HCT116 (cell line): Measurements from ENCODE around the gene CHAF1A. TPM values are rescaled to one million over a fixed set of nuclear protein-coding genes. Genes with fewer than 3 reads are reported as not detected.

Experiments used
- ATAC-seq: fragments of 200-7000 bp; cut with Tn5 transposase; 2 replicates; pipeline ENCODE4 v1.9.1; 2020; ENCODE audit warnings: mild to moderate bottlenecking, moderate library complexity
- BruUV-seq: library from RNA; stranded (reverse); fragments of 400-500 nt; replicated peaks from 2 replicates; lab custom pipeline; 2021; lab: Mats Ljungman, UMichigan
- CTCF ChIA-PET: fragments of 300-600 bp; sonication (Branson Sonifier 250); formaldehyde crosslinking; loops from one replicate; lab custom pipeline; 2021; ENCODE audit warnings: antibody characterized with exemption; lab: Charles Lee
- POLR2A ChIA-PET: fragments of 300-600, 350-600 bp; sonication (Branson Sonifier 250); formaldehyde crosslinking; loops from one replicate; lab custom pipeline; 2021; ENCODE audit warnings: antibody characterized with exemption; lab: Charles Lee
- RAD21 ChIA-PET, 2 experiments: fragments of 300-600 bp; sonication (Branson Sonifier 250); formaldehyde crosslinking; loops; one replicate each; lab custom pipeline; 2023; ENCODE audit warnings: low total read pairs in 2 of 2; ENCODE audit not compliant: uncharacterized antibody in 2 of 2, unreplicated experiment in 2 of 2, low non-redundant PET in 1 of 2; lab: Charles Lee
- DNase-seq: peaks from one replicate; pipeline ENCODE4 v3.0.0-alpha.2; 2010; ENCODE audit warnings: low read depth, low spot score
- H2AFZ ChIP-seq: fragments of 200-600 bp; shearing (Covaris generic), sonication (generic); 2 replicates; pipeline ENCODE4 v1.6.1; 2017; ENCODE audit warnings: low read depth, mixed run types, mixed read lengths, antibody characterized with exemption, low read length; ENCODE audit not compliant: poor library complexity, severe bottlenecking
- H3K27ac ChIP-seq: 2 replicates; pipeline ENCODE4 v1.5.1; 2012; ENCODE audit warnings: low read depth, low read length
- H3K27me3 ChIP-seq: fragments of 200-600 bp; sonication (generic); 2 replicates; pipeline ENCODE4 v1.6.1; 2016; ENCODE audit warnings: mixed run types, low read length, mixed read lengths; ENCODE audit not compliant: insufficient read depth
- H3K36me3 ChIP-seq, 2 experiments: fragments of 200-500 bp in 1 of 2; fragments of 200-600 bp in 1 of 2; sonication (Bioruptor generic) in 1 of 2; sonication (generic) in 1 of 2; 2 replicates each; pipeline versions ENCODE4 v1.5.1 to v1.6.1; 2014 to 2016; ENCODE audit warnings: low read length in 2 of 2, inconsistent platforms in 1 of 2, mixed read lengths in 1 of 2, mixed run types in 1 of 2; ENCODE audit not compliant: insufficient read depth in 2 of 2, control insufficient read depth in 1 of 2
- H3K4me1 ChIP-seq, 2 experiments: fragments of 200-600 bp in 1 of 2; sonication (generic) in 1 of 2; 2 replicates each; pipeline versions ENCODE4 v1.5.1 to v1.6.1; 2012 to 2017; ENCODE audit warnings: low read length in 2 of 2, inconsistent platforms in 1 of 2, mild to moderate bottlenecking in 1 of 2, mixed read lengths in 1 of 2, mixed run types in 1 of 2, moderate library complexity in 1 of 2; ENCODE audit not compliant: insufficient read depth in 2 of 2, control insufficient read depth in 1 of 2
- H3K4me2 ChIP-seq: fragments of 200-600 bp; sonication (generic); 2 replicates; pipeline ENCODE4 v1.6.1; 2017; ENCODE audit warnings: mixed run types, low read length, mixed read lengths
- H3K4me3 ChIP-seq, 2 experiments: fragments of 200-600 bp in 1 of 2; sonication (generic) in 1 of 2; replicated peaks in 1 of 2; 2 replicates each; pipeline ENCODE4 v1.5.1; 2011 to 2016; ENCODE audit warnings: low read length in 2 of 2, control low read depth in 1 of 2, low read depth in 1 of 2, mild to moderate bottlenecking in 1 of 2, mixed read lengths in 1 of 2, mixed run types in 1 of 2
- H3K79me2 ChIP-seq: fragments of 200-600 bp; sonication (generic); 2 replicates; pipeline ENCODE4 v1.6.1; 2017; ENCODE audit warnings: mild to moderate bottlenecking, mixed run types, low read length, moderate library complexity, mixed read lengths; ENCODE audit not compliant: insufficient read depth
- H3K9ac ChIP-seq: fragments of 200-600 bp; sonication (generic); 2 replicates; pipeline ENCODE4 v1.6.1; 2016; ENCODE audit warnings: low read length, mixed read lengths
- H3K9me2 ChIP-seq: fragments of 200-600 bp; sonication (generic), shearing (Covaris generic); 2 replicates; pipeline ENCODE4 v1.6.1; 2017; ENCODE audit warnings: mixed run types, mild to moderate bottlenecking, moderate library complexity; ENCODE audit not compliant: insufficient read depth
- H3K9me3 ChIP-seq, 2 experiments: fragments of 200-500 bp in 1 of 2; fragments of 200-600 bp in 1 of 2; sonication (Bioruptor generic) in 1 of 2; sonication (generic) in 1 of 2; 2 replicates each; pipeline ENCODE4 v1.6.1; 2014 to 2017; ENCODE audit warnings: low read length in 2 of 2, mixed read lengths in 2 of 2, inconsistent platforms in 1 of 2, low read depth in 1 of 2, mild to moderate bottlenecking in 1 of 2, mixed run types in 1 of 2, moderate library complexity in 1 of 2; ENCODE audit not compliant: control insufficient read depth in 1 of 2, insufficient read depth in 1 of 2
- H4K20me1 ChIP-seq: fragments of 200-600 bp; sonication (generic), shearing (Covaris generic); 2 replicates; pipeline ENCODE4 v1.6.1; 2017; ENCODE audit warnings: mixed run types, mild to moderate bottlenecking, moderate library complexity; ENCODE audit not compliant: insufficient read depth
- CBX3 ChIP-seq: IDR thresholded peaks from 2 replicates; pipeline ENCODE4 v1.6.1; 2012; ENCODE audit warnings: low read depth
- CEBPB ChIP-seq: IDR thresholded peaks from 2 replicates; pipeline ENCODE4 v1.6.1; 2012; ENCODE audit warnings: low read depth
- ELF1 ChIP-seq: IDR thresholded peaks from 2 replicates; pipeline ENCODE4 v1.6.1; 2012; ENCODE audit warnings: low read depth, borderline replicate concordance
- EZH2 ChIP-seq: fragments of 200-600 bp; sonication (generic); IDR thresholded peaks from 2 replicates; pipeline ENCODE4 v1.6.1; 2017; ENCODE audit warnings: antibody characterized with exemption, mixed run types
- EZH2phosphoT487 ChIP-seq: fragments of 200-600 bp; IDR thresholded peaks from 2 replicates; pipeline ENCODE4 v1.6.1; 2018; ENCODE audit warnings: antibody characterized with exemption, borderline replicate concordance
- JUND ChIP-seq: IDR thresholded peaks from 2 replicates; pipeline ENCODE4 v1.6.1; 2012
- POLR2AphosphoS5 ChIP-seq: IDR thresholded peaks from 2 replicates; pipeline ENCODE4 v1.6.1; 2011; ENCODE audit warnings: mild to moderate bottlenecking, low read depth, low read length, moderate library complexity
- SIN3A ChIP-seq: IDR thresholded peaks from 2 replicates; pipeline ENCODE4 v1.6.1; 2012; ENCODE audit warnings: low read depth
- TCF7L2 ChIP-seq: IDR thresholded peaks from 2 replicates; pipeline ENCODE4 v1.7.0; 2011; ENCODE audit warnings: borderline replicate concordance, inconsistent platforms; ENCODE audit not compliant: insufficient read depth, insufficient read length; ENCODE audit errors: extremely low read depth
- YY1 ChIP-seq: IDR thresholded peaks from 2 replicates; pipeline ENCODE4 v1.6.1; 2011; ENCODE audit warnings: low read length, low read depth, moderate library complexity, mild to moderate bottlenecking; ENCODE audit not compliant: insufficient replicate concordance; ENCODE audit errors: extremely low read depth
- ZNF274 ChIP-seq: fragments of 200-500 bp; sonication (Bioruptor generic); IDR thresholded peaks from 2 replicates; pipeline ENCODE4 v1.6.1; 2014; ENCODE audit warnings: mild to moderate bottlenecking, low read depth, low read length, inconsistent platforms
- intact Hi-C: fragments of 100-400 bp; cut with micrococcal nuclease; formaldehyde crosslinking; loops from 2 replicates; pipeline ENCODE4 v1.10.0; 2022
- total RNA-seq: library from RNA; stranded (reverse); gene quantifications from one replicate; pipeline ENCODE4 v1.2.1, GENCODE V29; 2021; ENCODE audit not compliant: unreplicated experiment
- TF ChIP-seq, protein P1 (sequence below): IDR thresholded peaks from 2 replicates; pipeline ENCODE4 v1.6.1; 2012; ENCODE audit warnings: low read depth
- TF ChIP-seq, protein P2 (sequence below), 3 experiments: fragments of 200-600 bp in 1 of 3; sonication (generic) in 1 of 3; IDR thresholded peaks in 2 of 3; conservative IDR thresholded peaks in 1 of 3; 2 replicates each; pipeline ENCODE4 v1.5.1; 2012 to 2017; ENCODE audit warnings: low read depth in 2 of 3, low read length in 2 of 3, antibody characterized with exemption in 1 of 3, borderline replicate concordance in 1 of 3, control low read depth in 1 of 3, mild to moderate bottlenecking in 1 of 3, mixed read lengths in 1 of 3, mixed run types in 1 of 3, moderate library complexity in 1 of 3; ENCODE audit not compliant: insufficient read depth in 1 of 3

The CHAF1A gene
- total RNA-seq, 1 experiment from 2014 or later: 69.9 TPM

DNA sequence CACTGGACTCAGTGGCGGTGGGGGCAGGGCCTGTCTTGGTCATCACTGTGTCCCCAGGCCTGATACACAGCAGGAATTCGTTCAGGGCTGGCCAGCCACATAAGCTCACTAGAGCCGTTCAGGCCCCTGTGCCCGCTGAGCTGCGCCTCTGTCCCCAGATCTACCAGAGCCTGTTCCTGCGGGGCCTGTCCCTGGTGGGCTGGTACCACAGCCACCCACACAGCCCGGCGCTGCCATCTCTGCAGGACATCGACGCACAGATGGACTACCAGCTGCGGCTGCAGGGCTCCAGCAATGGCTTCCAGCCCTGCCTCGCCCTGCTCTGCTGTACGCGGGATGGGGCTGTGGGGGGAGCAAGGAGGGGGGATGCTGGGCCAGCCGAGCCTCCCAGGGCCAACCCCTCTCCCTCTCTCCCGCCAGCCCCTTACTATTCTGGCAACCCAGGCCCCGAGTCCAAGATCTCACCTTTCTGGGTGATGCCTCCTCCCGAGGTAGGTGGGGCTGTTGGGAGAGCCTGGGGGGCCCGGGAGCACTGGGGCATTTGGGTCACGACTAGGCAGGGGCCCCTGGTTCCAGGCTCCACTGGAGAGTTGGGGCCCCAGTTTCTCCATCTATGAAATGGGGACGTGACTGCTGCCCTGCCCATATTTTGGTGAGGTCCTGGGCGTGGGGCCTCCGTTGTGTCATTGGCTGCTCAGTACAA lies 45.2 kb upstream of the CHAF1A start:
- Histone ChIP-seq H3K4me2 (no peak overlapping the region), H3K9me3 (no peaks in the 10 kb centered on the region), H3K9ac (no peak overlapping the region), H2AFZ (no peak overlapping the region), H3K27ac (no peak overlapping the region), H3K4me3 (no peak overlapping the region), H3K9me2 (no peaks in the 10 kb centered on the region), H3K4me1 (peaks cover 6 to 15% of the 10 kb centered on the region in 2 experiments; a peak in 3 of 4 replicates), H4K20me1 (no peaks in the 10 kb centered on the region), H3K79me2 (no peaks in the 10 kb centered on the region), H3K27me3 (no peaks in the 10 kb centered on the region), H3K36me3 (peaks cover 7 to 11% of the 10 kb centered on the region in 2 experiments)
- no peak for DNase-seq
- no peak for TF ChIP-seq POLR2AphosphoS5
- no peak for TF ChIP-seq JUND
- no peak for TF ChIP-seq EZH2phosphoT487
- TF ChIP-seq, protein P1, sequence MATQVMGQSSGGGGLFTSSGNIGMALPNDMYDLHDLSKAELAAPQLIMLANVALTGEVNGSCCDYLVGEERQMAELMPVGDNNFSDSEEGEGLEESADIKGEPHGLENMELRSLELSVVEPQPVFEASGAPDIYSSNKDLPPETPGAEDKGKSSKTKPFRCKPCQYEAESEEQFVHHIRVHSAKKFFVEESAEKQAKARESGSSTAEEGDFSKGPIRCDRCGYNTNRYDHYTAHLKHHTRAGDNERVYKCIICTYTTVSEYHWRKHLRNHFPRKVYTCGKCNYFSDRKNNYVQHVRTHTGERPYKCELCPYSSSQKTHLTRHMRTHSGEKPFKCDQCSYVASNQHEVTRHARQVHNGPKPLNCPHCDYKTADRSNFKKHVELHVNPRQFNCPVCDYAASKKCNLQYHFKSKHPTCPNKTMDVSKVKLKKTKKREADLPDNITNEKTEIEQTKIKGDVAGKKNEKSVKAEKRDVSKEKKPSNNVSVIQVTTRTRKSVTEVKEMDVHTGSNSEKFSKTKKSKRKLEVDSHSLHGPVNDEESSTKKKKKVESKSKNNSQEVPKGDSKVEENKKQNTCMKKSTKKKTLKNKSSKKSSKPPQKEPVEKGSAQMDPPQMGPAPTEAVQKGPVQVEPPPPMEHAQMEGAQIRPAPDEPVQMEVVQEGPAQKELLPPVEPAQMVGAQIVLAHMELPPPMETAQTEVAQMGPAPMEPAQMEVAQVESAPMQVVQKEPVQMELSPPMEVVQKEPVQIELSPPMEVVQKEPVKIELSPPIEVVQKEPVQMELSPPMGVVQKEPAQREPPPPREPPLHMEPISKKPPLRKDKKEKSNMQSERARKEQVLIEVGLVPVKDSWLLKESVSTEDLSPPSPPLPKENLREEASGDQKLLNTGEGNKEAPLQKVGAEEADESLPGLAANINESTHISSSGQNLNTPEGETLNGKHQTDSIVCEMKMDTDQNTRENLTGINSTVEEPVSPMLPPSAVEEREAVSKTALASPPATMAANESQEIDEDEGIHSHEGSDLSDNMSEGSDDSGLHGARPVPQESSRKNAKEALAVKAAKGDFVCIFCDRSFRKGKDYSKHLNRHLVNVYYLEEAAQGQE: no peak
- TF ChIP-seq CBX3: no peak
- no peak for TF ChIP-seq YY1
- no peak for TF ChIP-seq SIN3A
- no peak for TF ChIP-seq ZNF274
- TF ChIP-seq ELF1: no peak
- TF ChIP-seq CEBPB: no peak
- TF ChIP-seq, protein P2, sequence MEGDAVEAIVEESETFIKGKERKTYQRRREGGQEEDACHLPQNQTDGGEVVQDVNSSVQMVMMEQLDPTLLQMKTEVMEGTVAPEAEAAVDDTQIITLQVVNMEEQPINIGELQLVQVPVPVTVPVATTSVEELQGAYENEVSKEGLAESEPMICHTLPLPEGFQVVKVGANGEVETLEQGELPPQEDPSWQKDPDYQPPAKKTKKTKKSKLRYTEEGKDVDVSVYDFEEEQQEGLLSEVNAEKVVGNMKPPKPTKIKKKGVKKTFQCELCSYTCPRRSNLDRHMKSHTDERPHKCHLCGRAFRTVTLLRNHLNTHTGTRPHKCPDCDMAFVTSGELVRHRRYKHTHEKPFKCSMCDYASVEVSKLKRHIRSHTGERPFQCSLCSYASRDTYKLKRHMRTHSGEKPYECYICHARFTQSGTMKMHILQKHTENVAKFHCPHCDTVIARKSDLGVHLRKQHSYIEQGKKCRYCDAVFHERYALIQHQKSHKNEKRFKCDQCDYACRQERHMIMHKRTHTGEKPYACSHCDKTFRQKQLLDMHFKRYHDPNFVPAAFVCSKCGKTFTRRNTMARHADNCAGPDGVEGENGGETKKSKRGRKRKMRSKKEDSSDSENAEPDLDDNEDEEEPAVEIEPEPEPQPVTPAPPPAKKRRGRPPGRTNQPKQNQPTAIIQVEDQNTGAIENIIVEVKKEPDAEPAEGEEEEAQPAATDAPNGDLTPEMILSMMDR (IDR thresholded peaks at IDR 0.05 in 2 of 3, conservative IDR thresholded peaks at IDR 0.05 in 1 of 3; ENCODE audit: borderline replicate concordance in 1 of 3, insufficient read depth in 1 of 3, low read depth in 2 of 3, low read length in 2 of 3): no peak
- TF ChIP-seq EZH2: no peak
- no peak for TF ChIP-seq TCF7L2
- BruUV-seq: no TSS peak
- ChIA-PET CTCF (interaction anchor here (1.0 to 2.2 kb wide), 3 partner anchors 45 to 90 kb away, joined by 3 to 8 read pairs (median 5); partner anchors contain the start of gene CHAF1A), POLR2A (no interaction called here), RAD21 (no interaction called here)
- ATAC-seq: no peak
- intact Hi-C loops: no loop called here
